Panc1 (cell line): ENCODE results near the gene SUPT5H. TPM values are rescaled to one million over a fixed set of nuclear protein-coding genes. Genes with fewer than 3 reads are reported as not detected.
A peak's percentile ranks its signal among the peaks of the same experiment; 100 is the strongest.

ENCODE experiments used
- ATAC-seq: fragments of 200-7000 bp; cut with Tn5 transposase; 2 replicates; pipeline ENCODE4 v1.9.1; 2020; ENCODE audit warnings: mild to moderate bottlenecking, moderate library complexity
- BruUV-seq: library from RNA; stranded (reverse); fragments of 400-500 nt; replicated peaks from 2 replicates; lab custom pipeline; 2021; lab: Mats Ljungman, UMichigan
- CTCF ChIA-PET: fragments of 300-600 bp; sonication (Branson Sonifier 250); formaldehyde crosslinking; loops from one replicate; lab custom pipeline; 2022; ENCODE audit warnings: antibody characterized with exemption; lab: Charles Lee
- POLR2A ChIA-PET: fragments of 300-600 bp; sonication (Branson Sonifier 250); formaldehyde crosslinking; loops from one replicate; lab custom pipeline; 2022; ENCODE audit warnings: antibody characterized with exemption; lab: Charles Lee
- DNase-seq: peaks from one replicate; pipeline ENCODE4 v3.0.0-alpha.2; 2010; ENCODE audit warnings: low read depth, low spot score
- H3K27ac ChIP-seq: 2 replicates; pipeline ENCODE4 v1.5.1; 2011; ENCODE audit warnings: mild to moderate bottlenecking, low read length, inconsistent platforms
- H3K27me3 ChIP-seq: fragments of 200-500 bp; sonication (Bioruptor generic); 2 replicates; pipeline ENCODE4 v1.6.0; 2014; ENCODE audit warnings: low read length, inconsistent platforms; ENCODE audit not compliant: control insufficient read depth, insufficient read depth
- H3K36me3 ChIP-seq: fragments of 200-500 bp; sonication (Bioruptor generic); 2 replicates; pipeline ENCODE4 v1.5.1; 2014; ENCODE audit warnings: inconsistent platforms, mild to moderate bottlenecking, low read length, moderate library complexity; ENCODE audit not compliant: control insufficient read depth, insufficient read depth
- H3K4me1 ChIP-seq: 2 replicates; pipeline ENCODE4 v1.5.1; 2011; ENCODE audit warnings: inconsistent platforms, mild to moderate bottlenecking, low read length, moderate library complexity; ENCODE audit not compliant: control insufficient read depth, insufficient read depth
- H3K4me3 ChIP-seq, 2 experiments: 2 replicates each; pipeline ENCODE4 v1.5.1; 2011 to 2012; ENCODE audit warnings: low read depth in 2 of 2, low read length in 2 of 2, mild to moderate bottlenecking in 2 of 2, inconsistent platforms in 1 of 2, moderate library complexity in 1 of 2
- H3K9me3 ChIP-seq: fragments of 200-500 bp; sonication (Bioruptor generic); 2 replicates; pipeline ENCODE4 v1.5.1; 2014; ENCODE audit warnings: low read depth, mild to moderate bottlenecking, inconsistent platforms, low read length, moderate library complexity; ENCODE audit not compliant: control insufficient read depth, insufficient read depth
- CTCF ChIP-seq: fragments of 450-650 bp; IDR thresholded peaks from 2 replicates; pipeline ENCODE4 v1.5.1; 2017; ENCODE audit warnings: mild to moderate bottlenecking
- POLR2AphosphoS5 ChIP-seq: IDR thresholded peaks from 2 replicates; pipeline ENCODE4 v1.6.1; 2012; ENCODE audit warnings: mild to moderate bottlenecking, low read depth, low read length, moderate library complexity
- REST ChIP-seq, 2 experiments: IDR thresholded peaks; 2 replicates each; pipeline ENCODE4 v1.6.1; 2011 to 2012; ENCODE audit warnings: low read depth in 2 of 2, control low read depth in 1 of 2, low read length in 1 of 2, mild to moderate bottlenecking in 1 of 2, moderate library complexity in 1 of 2; ENCODE audit not compliant: insufficient read depth in 1 of 2
- SIN3A ChIP-seq: IDR thresholded peaks from 2 replicates; pipeline ENCODE4 v1.6.1; 2012; ENCODE audit warnings: low read depth, mild to moderate bottlenecking, low read length, moderate library complexity, borderline replicate concordance; ENCODE audit not compliant: insufficient read depth
- TCF7L2 ChIP-seq: IDR thresholded peaks from 2 replicates; pipeline ENCODE4 v1.6.1; 2011; ENCODE audit warnings: mild to moderate bottlenecking, low read depth, low read length, inconsistent platforms
- in situ Hi-C: cut with HindIII; loops from 2 replicates; pipeline ENCODE4 v1.10.0; 2016; ENCODE audit warnings: low sequenced_read_pairs, low pct_unique_long_range_greater_than_20kb
- intact Hi-C: fragments of 100-400 bp; cut with micrococcal nuclease; formaldehyde crosslinking; loops from one replicate; pipeline ENCODE4 v1.10.0; 2022; ENCODE audit not compliant: unreplicated experiment
- total RNA-seq: library from RNA; stranded (reverse); gene quantifications from one replicate; pipeline ENCODE4 v1.2.1, GENCODE V29; 2021; ENCODE audit not compliant: unreplicated experiment

Gene SUPT5H
- total RNA-seq, 1 experiment from 2014 or later = 1,614 TPM

- ATAC-seq (peak; percentile 1; the same call in 1 of the 2 replicates), DNase-seq (no peak)
- Histone ChIP-seq H3K27ac (no peak overlapping the region), H3K36me3 (no peaks in the 10 kb centered on the region), H3K4me1 (peaks cover 3% of the 10 kb centered on the region; the same call in 1 of the 2 replicates), H3K4me3 (no peak overlapping the region), H3K9me3 (no peaks in the 10 kb centered on the region), H3K27me3 (no peaks in the 10 kb centered on the region)
- intact Hi-C loops (no loop called here), in situ Hi-C loops (no loop called here)
- ChIA-PET CTCF (interaction anchor here (0.5 to 2.4 kb wide), 14 partner anchors 8 to 242 kb away, joined by 3 to 23 read pairs (median 4); partner anchors contain the start of genes EID2, EID2B and SELENOV), POLR2A (interaction anchor here (0.5 to 11.8 kb wide), 12 partner anchors 8 to 337 kb away, joined by 3 to 196 read pairs (median 4); partner anchors contain the start of genes DYRK1B, EID2B, MED29 and RPS16)
- no TSS peak for BruUV-seq
- TF ChIP-seq REST (IDR thresholded peaks at IDR 0.05; ENCODE audit: insufficient read depth in 1 of 2, low read depth in 2 of 2, low read length in 1 of 2) (no peak), SIN3A (no peak), TCF7L2 (no peak), POLR2AphosphoS5 (no peak), CTCF (no peak)
Observed at GRCh38 chr19:39524495-39524894, 79.1 kb downstream of the SUPT5H start.

GRCh38 chr19:39525205-39525604 is 79.8 kb downstream of the SUPT5H start:
- ChIA-PET POLR2A (interaction anchor here (0.6 to 11.8 kb wide), 10 partner anchors 16 to 336 kb away, joined by 3 to 196 read pairs (median 4); partner anchors contain the start of genes DYRK1B, MED29 and RPS16), CTCF (interaction anchor here (0.6 to 2.4 kb wide), 16 partner anchors 8 to 615 kb away, joined by 3 to 15 read pairs (median 6); partner anchors contain the start of genes EID2 and SELENOV)
- in situ Hi-C loops (no loop called here), intact Hi-C loops (no loop called here)
- ATAC-seq = no peak
- Histone ChIP-seq H3K9me3 (no peaks in the 10 kb centered on the region), H3K27me3 (no peaks in the 10 kb centered on the region), H3K4me3 (no peak overlapping the region), H3K36me3 (no peaks in the 10 kb centered on the region), H3K27ac (no peak overlapping the region), H3K4me1 (peaks cover 3% of the 10 kb centered on the region; the same call in 1 of the 2 replicates)
- no TSS peak for BruUV-seq
- no peak for DNase-seq
- no peak for TF ChIP-seq TCF7L2
- no peak for TF ChIP-seq CTCF
- no peak for TF ChIP-seq SIN3A
- no peak for TF ChIP-seq REST (IDR thresholded peaks at IDR 0.05; ENCODE audit: insufficient read depth in 1 of 2, low read depth in 2 of 2, low read length in 1 of 2)
- TF ChIP-seq POLR2AphosphoS5 = no peak
